Measurements from ENCODE around the gene ALOX5. TPM values are rescaled to one million over a fixed set of nuclear protein-coding genes. Genes with fewer than 3 reads are reported as not detected.

The ALOX5 gene
- polyA plus RNA-seq, 1 of the 3 experiments (the other 2 are of a cell fraction), result not detected

- WGBS (ENCODE audit: low lambda C conversion rate), result 62% methylated on average over 15 of the region's 16 CpGs
- Histone ChIP-seq H3K79me2 (ENCODE audit: insufficient read depth) (no peaks in the 10 kb centered on the region), H3K4me3 (ENCODE audit: low read depth in 2 of 2, low read length in 1 of 2) (no peak overlapping the region), H3K4me1 (ENCODE audit: control insufficient read depth in 1 of 2, insufficient read depth in 2 of 2, low read depth in 1 of 2, low read length in 1 of 2) (peaks cover 0 to 12% of the 10 kb centered on the region in 2 experiments; a peak in 1 of 4 replicates), H4K20me1 (ENCODE audit: insufficient read depth) (no peaks in the 10 kb centered on the region), H3K9me3 (no peaks in the 10 kb centered on the region), H3K27me3 (ENCODE audit: insufficient read depth) (no peaks in the 10 kb centered on the region), H3K27ac (ENCODE audit: low read depth in 2 of 2, low read length in 1 of 2) (no peak overlapping the region), H3K4me2 (no peak overlapping the region), H3K9me2 (no peaks in the 10 kb centered on the region), H3K9ac (no peak overlapping the region), H3K36me3 (replicated peaks in 1 of 2; ENCODE audit: control insufficient read depth in 1 of 2, insufficient read depth in 2 of 2, low read length in 1 of 2) (no peaks in the 10 kb centered on the region), H3F3A (replicated peaks; ENCODE audit: insufficient read depth) (no peaks in the 10 kb centered on the region), H2AFZ (ENCODE audit: low read depth) (no peak overlapping the region)
- POLR2A ChIA-PET, result no interaction called here
- TF ChIP-seq NFIC (IDR thresholded peaks at IDR 0.05; ENCODE audit: borderline replicate concordance) (0 out of 2 replicates have a peak, but pooled peaks have one; percentile 11), NRF1 (IDR thresholded peaks at IDR 0.05; ENCODE audit: low read depth, low read length) (no peak)
- CTCF ChIA-PET, result interaction anchor here (1.9 to 2.8 kb wide), 2 partner anchors 16 to 44 kb away, joined by 4 to 13 read pairs; no protein-coding TSS in a partner anchor
- no peak for DNase-seq
These were observed 46.6 kb downstream of the ALOX5 start for GRCh38 chr10:45420453-45421192.

- WGBS (ENCODE audit: low lambda C conversion rate), result 70% methylated on average over 7 of the region's 7 CpGs
- no peak for DNase-seq
- H3K27me3 ChIP-seq (ENCODE audit: insufficient read depth), result no peaks in the 10 kb centered on the region
These were observed 47.4 kb downstream of the ALOX5 start for GRCh38 chr10:45421221-45422097.

More at GRCh38 chr10:45421221-45422097, 47.4 kb downstream of the ALOX5 start:
- H3K4me2 ChIP-seq, result no peak overlapping the region
- CTCF ChIA-PET, result interaction anchor here (2.8 kb wide), 1 partner anchor 44 kb away, joined by 13 read pairs; no protein-coding TSS in a partner anchor
- H3K4me1 ChIP-seq (ENCODE audit: control insufficient read depth in 1 of 2, insufficient read depth in 2 of 2, low read depth in 1 of 2, low read length in 1 of 2), result peaks cover 0 to 12% of the 10 kb centered on the region in 2 experiments; a peak in 1 of 4 replicates
- no peak overlapping the region for H3K4me3 ChIP-seq (ENCODE audit: low read depth in 2 of 2, low read length in 1 of 2)
- no peaks in the 10 kb centered on the region for H3F3A ChIP-seq (replicated peaks; ENCODE audit: insufficient read depth)
- H3K27ac ChIP-seq (ENCODE audit: low read depth in 2 of 2, low read length in 1 of 2), result no peak overlapping the region
- no peak overlapping the region for H3K9ac ChIP-seq
- TF ChIP-seq SMC3 (IDR thresholded peaks at IDR 0.05; ENCODE audit: low read depth, low read length) (no peak), RFX5 (IDR thresholded peaks at IDR 0.05; ENCODE audit: low read length) (no peak), REST (IDR thresholded peaks at IDR 0.05; ENCODE audit: low read depth, low read length) (no peak), FOSL2 (IDR thresholded peaks at IDR 0.05; ENCODE audit: borderline replicate concordance, low read depth) (no peak), EZH2phosphoT487 (IDR thresholded peaks at IDR 0.05; ENCODE audit: borderline replicate concordance, low read depth) (no peak), USF2 (IDR thresholded peaks at IDR 0.05; ENCODE audit: borderline replicate concordance, low read depth, low read length) (no peak), NFIC (IDR thresholded peaks at IDR 0.05; ENCODE audit: borderline replicate concordance) (no peak), FOXM1 (IDR thresholded peaks at IDR 0.05; ENCODE audit: low read depth) (no peak), MAX (IDR thresholded peaks at IDR 0.05; ENCODE audit: low read depth) (no peak), TCF12 (IDR thresholded peaks at IDR 0.05) (no peak), ZBTB33 (IDR thresholded peaks at IDR 0.05; ENCODE audit: borderline replicate concordance, low read depth) (no peak)
- H3K36me3 ChIP-seq (replicated peaks in 1 of 2; ENCODE audit: control insufficient read depth in 1 of 2, insufficient read depth in 2 of 2, low read length in 1 of 2), result no peaks in the 10 kb centered on the region
- no peaks in the 10 kb centered on the region for H3K9me3 ChIP-seq
- H2AFZ ChIP-seq (ENCODE audit: low read depth), result no peak overlapping the region
- POLR2A ChIA-PET, result no interaction called here
- H3K9me2 ChIP-seq, result no peaks in the 10 kb centered on the region
- H4K20me1 ChIP-seq (ENCODE audit: insufficient read depth), result no peaks in the 10 kb centered on the region
- no peaks in the 10 kb centered on the region for H3K79me2 ChIP-seq (ENCODE audit: insufficient read depth)

Measured in SK-N-SH (cell line).